Measurements from ENCODE around the gene PRKCH. TPM values are rescaled to one million over a fixed set of nuclear protein-coding genes. Genes with fewer than 3 reads are reported as not detected.

The PRKCH gene
- total RNA-seq, 2 experiments from 2014 or later: 0.85 to 2.3 TPM

DNA sequence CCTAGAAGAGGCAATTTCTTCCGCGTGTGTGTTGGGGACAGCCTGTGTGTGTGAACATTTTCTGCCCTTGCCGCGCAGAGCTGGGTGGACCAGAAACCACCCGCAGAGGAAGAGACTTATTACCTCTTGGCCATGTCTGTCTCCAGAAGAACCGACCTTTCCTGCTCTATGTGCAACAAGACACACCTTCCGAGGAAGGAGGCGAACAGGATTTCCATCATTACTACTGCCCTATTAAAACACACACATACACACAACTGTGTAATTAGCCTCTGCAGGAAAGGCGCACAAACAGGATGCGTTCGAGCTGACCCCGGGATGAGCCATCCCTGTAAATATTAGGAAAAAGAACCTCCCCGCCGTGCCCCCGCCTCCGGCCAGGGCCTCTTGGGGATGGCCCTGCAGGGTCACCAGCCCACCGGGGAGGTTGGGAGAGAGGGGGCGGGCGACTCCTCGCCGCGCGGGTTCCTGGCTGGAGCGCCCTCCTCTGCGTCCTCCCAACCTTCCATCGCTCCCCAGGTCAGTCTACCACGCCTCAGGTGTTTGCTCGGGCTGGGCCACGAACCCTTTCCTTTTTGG is 484 bp upstream of the PRKCH start:
- Histone ChIP-seq H3K4me3 (ENCODE audit: low read depth, low read length, poor library complexity, severe bottlenecking) (no peak overlapping the region), H3K9me2 (ENCODE audit: insufficient read depth, low read length) (no peaks in the 10 kb centered on the region), H3K4me1 (ENCODE audit: insufficient read depth, low read length, poor library complexity, severe bottlenecking) (no peaks in the 10 kb centered on the region), H4K20me1 (ENCODE audit: insufficient read depth, low read length) (no peaks in the 10 kb centered on the region), H3K36me3 (ENCODE audit: insufficient read depth, low read length) (no peaks in the 10 kb centered on the region), H3K4me2 (ENCODE audit: low read length) (no peak overlapping the region), H3K79me2 (ENCODE audit: insufficient read depth, low read depth, low read length) (no peaks in the 10 kb centered on the region), H3K9me3 (ENCODE audit: low read length) (no peaks in the 10 kb centered on the region), H3K27ac (ENCODE audit: low read depth, low read length, poor library complexity, severe bottlenecking) (no peak overlapping the region), H2AFZ (ENCODE audit: low read length) (no peak overlapping the region)
- intact Hi-C loops (cut with micrococcal nuclease; ENCODE audit: unreplicated experiment): no loop called here
- no peak for DNase-seq (ENCODE audit: low spot score)
- CTCF ChIA-PET (ENCODE audit: unreplicated experiment): no interaction called here
- BruUV-seq (replicated peaks): no TSS peak
- TF ChIP-seq EZH2phosphoT487 (IDR thresholded peaks at IDR 0.05; ENCODE audit: borderline replicate concordance, low read depth, low read length): no peak
- TF ChIP-seq, protein P1, sequence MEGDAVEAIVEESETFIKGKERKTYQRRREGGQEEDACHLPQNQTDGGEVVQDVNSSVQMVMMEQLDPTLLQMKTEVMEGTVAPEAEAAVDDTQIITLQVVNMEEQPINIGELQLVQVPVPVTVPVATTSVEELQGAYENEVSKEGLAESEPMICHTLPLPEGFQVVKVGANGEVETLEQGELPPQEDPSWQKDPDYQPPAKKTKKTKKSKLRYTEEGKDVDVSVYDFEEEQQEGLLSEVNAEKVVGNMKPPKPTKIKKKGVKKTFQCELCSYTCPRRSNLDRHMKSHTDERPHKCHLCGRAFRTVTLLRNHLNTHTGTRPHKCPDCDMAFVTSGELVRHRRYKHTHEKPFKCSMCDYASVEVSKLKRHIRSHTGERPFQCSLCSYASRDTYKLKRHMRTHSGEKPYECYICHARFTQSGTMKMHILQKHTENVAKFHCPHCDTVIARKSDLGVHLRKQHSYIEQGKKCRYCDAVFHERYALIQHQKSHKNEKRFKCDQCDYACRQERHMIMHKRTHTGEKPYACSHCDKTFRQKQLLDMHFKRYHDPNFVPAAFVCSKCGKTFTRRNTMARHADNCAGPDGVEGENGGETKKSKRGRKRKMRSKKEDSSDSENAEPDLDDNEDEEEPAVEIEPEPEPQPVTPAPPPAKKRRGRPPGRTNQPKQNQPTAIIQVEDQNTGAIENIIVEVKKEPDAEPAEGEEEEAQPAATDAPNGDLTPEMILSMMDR (conservative IDR thresholded peaks at IDR 0.05; ENCODE audit: low read length): no peak
- POLR2A ChIA-PET: no interaction called here

DNA sequence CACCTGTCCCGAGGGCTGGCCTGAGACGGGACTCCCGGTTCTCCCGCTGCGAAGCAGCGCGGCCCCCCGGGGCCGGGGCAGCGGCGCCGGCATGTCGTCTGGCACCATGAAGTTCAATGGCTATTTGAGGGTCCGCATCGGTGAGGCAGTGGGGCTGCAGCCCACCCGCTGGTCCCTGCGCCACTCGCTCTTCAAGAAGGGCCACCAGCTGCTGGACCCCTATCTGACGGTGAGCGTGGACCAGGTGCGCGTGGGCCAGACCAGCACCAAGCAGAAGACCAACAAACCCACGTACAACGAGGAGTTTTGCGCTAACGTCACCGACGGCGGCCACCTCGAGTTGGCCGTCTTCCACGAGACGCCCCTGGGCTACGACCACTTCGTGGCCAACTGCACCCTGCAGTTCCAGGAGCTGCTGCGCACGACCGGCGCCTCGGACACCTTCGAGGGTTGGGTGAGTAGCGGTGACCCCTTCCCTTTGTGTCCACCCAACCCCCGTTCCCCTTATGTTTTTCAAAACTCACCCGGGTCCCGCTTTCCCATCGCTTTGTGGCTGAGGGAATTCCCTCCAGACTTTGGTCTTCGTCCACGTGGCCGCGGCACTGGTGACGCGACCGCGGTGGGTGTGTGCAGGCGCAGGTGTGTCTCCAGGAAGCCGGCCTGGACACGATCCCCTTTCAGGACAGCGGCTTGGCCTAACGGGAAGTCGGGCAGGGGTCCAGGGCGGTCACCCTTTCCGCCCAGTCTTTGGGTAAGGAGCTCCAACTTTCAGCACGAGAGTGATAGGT is 826 bp downstream of the PRKCH start:
- no peak for DNase-seq (ENCODE audit: low spot score)
- no peaks in the 10 kb centered on the region for H3K36me3 ChIP-seq (ENCODE audit: insufficient read depth, low read length)
- ChIA-PET POLR2A (no interaction called here), CTCF (ENCODE audit: unreplicated experiment) (no interaction called here)
- H3K9me3 ChIP-seq (ENCODE audit: low read length): no peaks in the 10 kb centered on the region
- no peaks in the 10 kb centered on the region for H3K4me1 ChIP-seq (ENCODE audit: insufficient read depth, low read length, poor library complexity, severe bottlenecking)
- no peaks in the 10 kb centered on the region for H3K9me2 ChIP-seq (ENCODE audit: insufficient read depth, low read length)
- intact Hi-C loops (cut with micrococcal nuclease; ENCODE audit: unreplicated experiment): no loop called here
- H4K20me1 ChIP-seq (ENCODE audit: insufficient read depth, low read length): no peaks in the 10 kb centered on the region
- TF ChIP-seq, protein P1 (conservative IDR thresholded peaks at IDR 0.05; ENCODE audit: low read length): no peak
- H3K4me2 ChIP-seq (ENCODE audit: low read length): no peak overlapping the region
- H3K79me2 ChIP-seq (ENCODE audit: insufficient read depth, low read depth, low read length): no peaks in the 10 kb centered on the region
- no peak overlapping the region for H3K27ac ChIP-seq (ENCODE audit: low read depth, low read length, poor library complexity, severe bottlenecking)
- BruUV-seq (replicated peaks): no TSS peak
- H2AFZ ChIP-seq (ENCODE audit: low read length): no peak overlapping the region
- no peak overlapping the region for H3K4me3 ChIP-seq (ENCODE audit: low read depth, low read length, poor library complexity, severe bottlenecking)

DNA sequence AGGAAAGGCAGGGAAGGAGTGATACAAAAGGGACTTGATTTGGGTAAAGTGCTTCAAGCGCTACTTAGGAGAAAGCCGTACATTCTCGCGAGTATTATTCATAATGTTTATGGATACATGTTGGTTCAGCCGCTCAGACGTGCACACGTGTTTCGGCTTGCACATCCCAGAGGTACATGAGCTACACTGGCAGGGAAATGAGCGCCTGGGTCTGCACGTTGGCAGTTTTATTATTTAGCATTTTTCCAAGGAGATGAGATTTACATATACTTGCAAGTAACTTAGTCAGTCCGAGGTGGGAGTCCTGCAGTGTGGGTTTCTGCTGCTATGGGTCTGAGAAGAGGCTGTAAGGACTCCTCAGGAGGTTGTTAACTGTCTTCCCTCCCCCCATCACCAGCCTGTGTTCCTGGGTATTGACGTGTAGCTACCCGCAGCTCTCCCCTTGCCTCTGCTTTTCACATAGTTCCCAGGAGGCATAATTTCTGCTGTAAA is 1.5 kb downstream of the PRKCH start:
- Histone ChIP-seq H3K9me3 (ENCODE audit: low read length) (no peaks in the 10 kb centered on the region), H3K4me2 (ENCODE audit: low read length) (no peak overlapping the region), H3K9me2 (ENCODE audit: insufficient read depth, low read length) (no peaks in the 10 kb centered on the region), H3K27ac (ENCODE audit: low read depth, low read length, poor library complexity, severe bottlenecking) (no peak overlapping the region), H3K36me3 (ENCODE audit: insufficient read depth, low read length) (no peaks in the 10 kb centered on the region), H3K4me3 (ENCODE audit: low read depth, low read length, poor library complexity, severe bottlenecking) (no peak overlapping the region), H4K20me1 (ENCODE audit: insufficient read depth, low read length) (no peaks in the 10 kb centered on the region), H2AFZ (ENCODE audit: low read length) (no peak overlapping the region), H3K4me1 (ENCODE audit: insufficient read depth, low read length, poor library complexity, severe bottlenecking) (no peaks in the 10 kb centered on the region), H3K79me2 (ENCODE audit: insufficient read depth, low read depth, low read length) (no peaks in the 10 kb centered on the region)
- intact Hi-C loops (cut with micrococcal nuclease; ENCODE audit: unreplicated experiment): no loop called here
- no TSS peak for BruUV-seq (replicated peaks)
- TF ChIP-seq, protein P1 (conservative IDR thresholded peaks at IDR 0.05; ENCODE audit: low read length): no peak
- TF ChIP-seq EZH2phosphoT487 (IDR thresholded peaks at IDR 0.05; ENCODE audit: borderline replicate concordance, low read depth, low read length): no peak
- ChIA-PET CTCF (ENCODE audit: unreplicated experiment) (no interaction called here), POLR2A (interaction anchor here (1.0 kb wide), 1 partner anchor 16 kb away, joined by 5 read pairs; no protein-coding TSS in a partner anchor)
- DNase-seq (ENCODE audit: low spot score): no peak
